Measurements from ENCODE around the gene TANGO6. TPM values are rescaled to one million over a fixed set of nuclear protein-coding genes. Genes with fewer than 3 reads are reported as not detected.

Gene TANGO6
- total RNA-seq, 4 donors from 2014 or later, result 18.4 to 36.0 (median 23.3) TPM

DNA sequence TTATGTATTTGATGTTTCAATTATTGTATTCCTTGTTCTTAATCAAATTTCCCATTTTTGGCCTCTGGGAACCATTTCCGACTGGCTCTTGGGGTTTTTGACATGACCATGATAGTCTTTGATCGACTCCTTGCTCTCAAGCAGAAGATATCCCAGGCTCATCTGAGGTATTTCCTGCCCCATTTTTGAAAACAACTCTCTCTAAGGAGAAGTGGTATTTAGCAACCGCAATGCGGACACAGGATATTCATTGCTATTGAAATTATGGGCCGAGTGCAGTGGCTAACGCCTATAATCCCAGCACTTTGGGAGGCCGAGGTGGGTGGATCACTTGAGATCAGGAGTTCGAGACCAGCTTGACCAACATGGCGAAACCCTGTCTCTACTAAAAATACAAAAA, 5.5 kb downstream of the TANGO6 start:
- DNase-seq (ENCODE audit: low spot score in 2 of 2), result no peak
- peaks cover 0 to 23% (median 2%) of the 10 kb centered on the region in 4 donors for H3K4me1 ChIP-seq
- 88 to 93% methylated on average over 9 of the region's 9 CpGs for WGBS, 2 donors
- no peaks in the 10 kb centered on the region for H3K9me3 ChIP-seq
- no peak for TF ChIP-seq POLR2A (IDR thresholded peaks at IDR 0.05)
- TF ChIP-seq EP300 (IDR thresholded peaks at IDR 0.05), result no peak
- TF ChIP-seq CTCF (IDR thresholded peaks at IDR 0.05), result no peak
- H3K36me3 ChIP-seq, result no peaks in the 10 kb centered on the region
- no peak overlapping the region for H3K4me3 ChIP-seq
- H3K27me3 ChIP-seq, result no peaks in the 10 kb centered on the region
- no peak overlapping the region for H3K27ac ChIP-seq

- no peak for TF ChIP-seq POLR2A (IDR thresholded peaks at IDR 0.05)
- no peak for TF ChIP-seq CTCF (IDR thresholded peaks at IDR 0.05)
- TF ChIP-seq EP300 (IDR thresholded peaks at IDR 0.05), result no peak
- H3K9me3 ChIP-seq, result no peaks in the 10 kb centered on the region
- whole genome bisulfite sequencing, 2 donors, result 70% methylated on average over 2 of the region's 2 CpGs
- H3K27ac ChIP-seq, result no peak overlapping the region
- no peak for DNase-seq (ENCODE audit: low spot score in 2 of 2)
- H3K36me3 ChIP-seq, result no peaks in the 10 kb centered on the region
- no peaks in the 10 kb centered on the region for H3K27me3 ChIP-seq
- no peak overlapping the region for H3K4me3 ChIP-seq
- peaks cover 0 to 11% (median 0%) of the 10 kb centered on the region in 4 donors for H3K4me1 ChIP-seq
Measured at GRCh38 chr16:68850481-68850880, 7.2 kb downstream of the TANGO6 start.

GRCh38 chr16:68851601-68852000, 8.3 kb downstream of the TANGO6 start:
- no peak overlapping the region for H3K27ac ChIP-seq
- 83 to 84% methylated on average over 2 of the region's 2 CpGs for WGBS, 2 donors
- H3K4me1 ChIP-seq, result peaks cover 0 to 11% (median 0%) of the 10 kb centered on the region in 4 donors
- DNase-seq (ENCODE audit: low spot score in 2 of 2), result no peak
- no peaks in the 10 kb centered on the region for H3K27me3 ChIP-seq
- TF ChIP-seq CTCF (IDR thresholded peaks at IDR 0.05) (no peak), EP300 (IDR thresholded peaks at IDR 0.05) (no peak), POLR2A (IDR thresholded peaks at IDR 0.05) (no peak)
- no peak overlapping the region for H3K4me3 ChIP-seq
- no peaks in the 10 kb centered on the region for H3K36me3 ChIP-seq
- no peaks in the 10 kb centered on the region for H3K9me3 ChIP-seq

DNA sequence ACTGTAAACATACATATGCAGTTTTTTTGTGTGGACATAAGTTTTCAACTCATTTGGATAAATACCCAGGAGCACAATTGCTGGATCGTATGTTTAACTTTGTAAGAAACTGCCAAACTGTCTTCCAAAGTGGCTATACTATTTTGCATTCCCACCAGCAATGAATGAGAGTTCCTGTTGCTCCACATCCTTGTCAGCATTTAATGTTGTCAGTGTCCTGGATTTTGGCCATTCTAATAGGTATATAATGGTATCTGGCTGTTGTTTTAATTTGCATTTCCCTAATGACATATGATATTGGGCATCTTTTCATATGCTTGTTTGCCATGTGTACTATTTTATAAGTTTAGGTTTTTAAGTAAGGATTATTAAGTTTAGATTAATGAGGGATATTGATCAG, 14.1 kb downstream of the TANGO6 start:
- H3K27me3 ChIP-seq, result no peaks in the 10 kb centered on the region
- no peak overlapping the region for H3K4me3 ChIP-seq
- peaks cover 0 to 8% (median 0%) of the 10 kb centered on the region in 4 donors for H3K9me3 ChIP-seq
- H3K4me1 ChIP-seq, result no peaks in the 10 kb centered on the region
- no peak overlapping the region for H3K27ac ChIP-seq
- no peak for DNase-seq (ENCODE audit: low spot score in 2 of 2)
- peaks cover 0 to 27% (median 8%) of the 10 kb centered on the region in 3 donors for H3K36me3 ChIP-seq
- 88 to 92% methylated on average over 1 of the region's 1 CpG for WGBS, 2 donors
- TF ChIP-seq POLR2A (IDR thresholded peaks at IDR 0.05), result no peak
- TF ChIP-seq CTCF (IDR thresholded peaks at IDR 0.05), result no peak
- no peak for TF ChIP-seq EP300 (IDR thresholded peaks at IDR 0.05)

DNA sequence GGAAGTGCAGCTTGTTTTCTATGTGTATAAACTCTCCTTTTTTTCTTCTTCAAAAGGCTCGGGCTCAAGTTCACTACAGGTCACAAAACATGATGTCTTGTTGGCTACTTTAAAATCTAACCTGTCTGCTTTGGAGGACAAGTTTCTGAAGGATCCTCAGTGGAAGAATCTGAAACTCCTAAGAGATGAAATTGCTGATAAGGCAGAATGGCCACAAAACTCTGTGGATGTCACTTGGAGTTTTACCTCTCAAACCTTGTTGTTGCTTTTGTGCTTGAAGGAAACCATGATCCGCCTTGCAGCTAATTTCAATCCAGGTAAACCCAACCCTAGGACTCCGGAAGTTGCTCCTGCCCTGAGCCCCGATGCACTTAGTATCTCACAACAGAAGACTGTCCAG, 16.5 kb downstream of the TANGO6 start:
- Histone ChIP-seq H3K36me3 (peaks cover 0 to 50% (median 8%) of the 10 kb centered on the region in 3 donors), H3K4me3 (no peak overlapping the region), H3K4me1 (no peaks in the 10 kb centered on the region), H3K27ac (no peak overlapping the region), H3K9me3 (peaks cover 0 to 8% (median 0%) of the 10 kb centered on the region in 4 donors), H3K27me3 (no peaks in the 10 kb centered on the region)
- no peak for DNase-seq (ENCODE audit: low spot score in 2 of 2)
- TF ChIP-seq CTCF (IDR thresholded peaks at IDR 0.05) (no peak), POLR2A (IDR thresholded peaks at IDR 0.05) (no peak), EP300 (IDR thresholded peaks at IDR 0.05) (no peak)
- 92 to 95% methylated on average over 4 of the region's 4 CpGs for WGBS, 2 donors

Data from tibial nerve (tissue), 4 donors.